Lower leg skin (tissue), 4 donors: ENCODE measurements around the gene TBC1D24. TPM values are rescaled to one million over a fixed set of nuclear protein-coding genes. Genes with fewer than 3 reads are reported as not detected.
"Not testable (repeated sequence)": the region's sequence is repeated elsewhere in the genome, so short reads cannot be mapped to it uniquely, and the experiment has no call there.

Experiments
- DNase-seq, 2 donors: peaks; one replicate each; pipeline ENCODE4 v3.0.0-alpha.2; 2019; ENCODE audit warnings: low spot score in 2 of 2
- H3K4me3 ChIP-seq: fragments of 200-600 bp; sonication (generic); 2 replicates; pipeline ENCODE4 v1.5.1; 2017; ENCODE audit warnings: mild to moderate bottlenecking, low read depth; ENCODE audit not compliant: poor library complexity, severe bottlenecking
- CTCF ChIP-seq, 3 donors: fragments of 450-650 bp; IDR thresholded peaks; one replicate each; pipeline ENCODE4 v1.5.1; 2016; ENCODE audit warnings: antibody characterized with exemption in 3 of 3, mild to moderate bottlenecking in 3 of 3, moderate library complexity in 2 of 3
- POLR2A ChIP-seq, 2 donors: fragments of 450-650 bp; IDR thresholded peaks; one replicate each; pipeline ENCODE4 v1.6.1; 2016 to 2017; ENCODE audit warnings: antibody characterized with exemption in 2 of 2, mild to moderate bottlenecking in 1 of 2, moderate library complexity in 1 of 2
- WGBS, 2 donors: methylation state at CpG; one replicate each; pipeline ENCODE4 v1.1.5; 2018; 5-methylcytosine and 5-hydroxymethylcytosine counted together
- intact Hi-C: fragments of 100-400 bp; cut with DNase I; formaldehyde crosslinking; loops from one replicate; pipeline ENCODE4 v1.15.0; 2023; ENCODE audit warnings: low total_unique reads
- total RNA-seq, 4 donors: library from RNA; depleted of rRNA; stranded (reverse); fragments of >200 nt; gene quantifications; one replicate each; pipeline ENCODE4 v1.1.0, GENCODE V29; 2016

Gene TBC1D24
- total RNA-seq, 4 donors from 2014 or later, result 12.1 to 19.1 (median 15.3) TPM

- intact Hi-C loops, result no loop called here
- TF ChIP-seq POLR2A (IDR thresholded peaks at IDR 0.05), result no peak
- TF ChIP-seq CTCF (IDR thresholded peaks at IDR 0.05), result no peak
- H3K4me3 ChIP-seq, result no peak overlapping the region
- DNase-seq, result no peak
- 81 to 84% methylated on average over 3 of the region's 3 CpGs for WGBS, 2 donors
These were observed 1.8 kb downstream of the TBC1D24 start for GRCh38 chr16:2476741-2477140.

- intact Hi-C loops, result no loop called here
- TF ChIP-seq CTCF (IDR thresholded peaks at IDR 0.05), result no peak
- no peak for TF ChIP-seq POLR2A (IDR thresholded peaks at IDR 0.05)
- no peak overlapping the region for H3K4me3 ChIP-seq
- 88 to 92% methylated on average over 3 of the region's 3 CpGs for WGBS, 2 donors
- no peak for DNase-seq
These were observed 2.4 kb downstream of the TBC1D24 start for GRCh38 chr16:2477327-2477726.

- intact Hi-C loops, result no loop called here
- DNase-seq, result no peak
- H3K4me3 ChIP-seq, result no peak overlapping the region
- 57 to 59% methylated on average over 8 of the region's 8 CpGs for WGBS, 2 donors
- no peak for TF ChIP-seq POLR2A (IDR thresholded peaks at IDR 0.05)
- no peak for TF ChIP-seq CTCF (IDR thresholded peaks at IDR 0.05)
These were observed 3.4 kb downstream of the TBC1D24 start for GRCh38 chr16:2478279-2478678.

GRCh38 chr16:2479996-2480395 lies 5.1 kb downstream of the TBC1D24 start:
- DNase-seq, H3K4me3 ChIP-seq, intact Hi-C loops: not testable (repeated sequence)
- 94 to 95% methylated on average over 10 of the region's 10 CpGs for whole genome bisulfite sequencing, 2 donors

- no peak for DNase-seq
- WGBS, 2 donors, result 60 to 63% methylated on average over 12 of the region's 12 CpGs
- H3K4me3 ChIP-seq, result no peak overlapping the region
- TF ChIP-seq CTCF (IDR thresholded peaks at IDR 0.05), result no peak
- no peak for TF ChIP-seq POLR2A (IDR thresholded peaks at IDR 0.05)
- intact Hi-C loops, result no loop called here
These were observed 6.0 kb downstream of the TBC1D24 start for GRCh38 chr16:2480948-2481347.

GRCh38 chr16:2481676-2482075 lies 6.7 kb downstream of the TBC1D24 start:
- H3K4me3 ChIP-seq, result no peak overlapping the region
- no peak for DNase-seq
- 65 to 82% methylated on average over 7 of the region's 7 CpGs for WGBS, 2 donors
- intact Hi-C loops, result no loop called here
- no peak for TF ChIP-seq POLR2A (IDR thresholded peaks at IDR 0.05)
- no peak for TF ChIP-seq CTCF (IDR thresholded peaks at IDR 0.05)
